ENCODE results near the gene FLOT2.
"Not testable (repeated sequence)": the region's sequence is repeated elsewhere in the genome, so short reads cannot be mapped to it uniquely, and the experiment has no call there.

FLOT2 gene

DNA sequence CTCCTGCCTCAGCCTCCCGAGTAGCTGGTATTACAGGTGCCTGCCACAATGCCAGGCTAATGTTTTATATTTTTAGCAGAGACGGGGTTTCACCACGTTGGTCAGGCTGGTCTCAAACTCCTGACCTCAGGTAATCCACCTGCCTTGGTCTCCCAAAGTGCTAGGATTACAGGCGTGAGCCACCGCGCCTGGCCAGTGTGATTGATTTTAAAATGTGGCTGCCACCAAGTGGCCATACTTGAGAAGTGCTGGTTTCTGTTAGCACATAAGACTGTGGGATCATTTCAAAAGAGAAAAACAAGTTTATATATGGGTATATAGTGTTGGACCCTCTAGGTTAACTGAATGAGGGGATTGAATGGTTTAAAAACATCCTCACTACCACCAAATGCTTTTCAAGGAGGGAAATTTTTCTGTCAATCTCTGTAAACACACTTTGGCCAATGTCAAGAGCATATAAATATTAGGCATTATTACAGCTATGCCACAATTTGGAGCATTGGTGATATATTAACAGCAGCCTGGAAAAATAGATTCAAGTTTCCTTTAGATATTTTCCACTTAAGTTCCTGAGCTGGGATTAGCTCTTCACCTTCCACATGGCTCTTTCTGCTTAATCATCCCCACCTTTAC is 18.9 kb upstream of the FLOT2 start:
- DNase-seq (ENCODE audit: low read depth in 2 of 2) = no peak

DNA sequence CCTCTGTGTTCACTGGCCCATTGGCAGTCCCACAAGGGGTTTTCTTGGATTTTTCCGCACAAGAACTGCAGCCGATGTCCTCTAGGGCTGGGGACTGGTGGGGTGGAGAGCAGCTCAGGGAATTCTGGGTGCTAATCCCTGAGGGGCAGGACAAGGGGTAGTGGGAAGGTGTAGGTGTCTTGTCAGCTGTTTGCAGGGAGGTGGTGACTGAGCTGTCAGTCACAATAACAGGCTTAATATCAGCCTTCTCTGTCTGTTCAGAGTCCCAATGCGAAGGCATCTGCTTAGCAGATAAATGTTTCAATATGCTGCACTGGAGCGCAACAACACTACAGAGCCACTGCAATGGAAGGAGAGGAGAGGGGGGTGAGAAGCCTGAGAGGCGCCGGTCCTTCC is 15.4 kb upstream of the FLOT2 start:
- DNase-seq (ENCODE audit: low read depth in 2 of 2) = no peak

GRCh38 chr17:28912281-28912937 is 14.9 kb upstream of the FLOT2 start:
- DNase-seq (ENCODE audit: low read depth in 2 of 2) = no peak

GRCh38 chr17:28911411-28912045 is 14.0 kb upstream of the FLOT2 start:
- no peak for DNase-seq (ENCODE audit: low read depth in 2 of 2)

DNA sequence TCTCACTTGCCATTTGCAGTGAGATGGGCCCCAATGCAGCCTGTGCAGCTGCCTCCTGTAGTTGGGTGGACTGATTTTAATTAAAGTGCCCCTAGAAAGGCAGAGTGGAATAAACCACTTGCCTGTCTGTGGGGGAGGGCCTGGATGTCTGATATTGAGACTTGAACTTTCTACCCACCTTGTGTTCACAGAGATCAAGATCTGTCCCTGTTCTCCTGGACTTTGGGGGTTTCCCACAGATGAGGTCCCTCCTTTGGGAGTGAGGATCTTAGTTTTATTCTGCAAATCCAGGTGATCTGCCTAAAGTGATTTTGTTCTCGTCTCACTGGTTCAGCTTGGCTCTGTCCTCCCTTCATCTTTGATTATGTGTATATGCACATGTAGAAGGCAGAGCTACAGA is 13.0 kb upstream of the FLOT2 start:
- DNase-seq (ENCODE audit: low read depth in 2 of 2) = no peak

DNA sequence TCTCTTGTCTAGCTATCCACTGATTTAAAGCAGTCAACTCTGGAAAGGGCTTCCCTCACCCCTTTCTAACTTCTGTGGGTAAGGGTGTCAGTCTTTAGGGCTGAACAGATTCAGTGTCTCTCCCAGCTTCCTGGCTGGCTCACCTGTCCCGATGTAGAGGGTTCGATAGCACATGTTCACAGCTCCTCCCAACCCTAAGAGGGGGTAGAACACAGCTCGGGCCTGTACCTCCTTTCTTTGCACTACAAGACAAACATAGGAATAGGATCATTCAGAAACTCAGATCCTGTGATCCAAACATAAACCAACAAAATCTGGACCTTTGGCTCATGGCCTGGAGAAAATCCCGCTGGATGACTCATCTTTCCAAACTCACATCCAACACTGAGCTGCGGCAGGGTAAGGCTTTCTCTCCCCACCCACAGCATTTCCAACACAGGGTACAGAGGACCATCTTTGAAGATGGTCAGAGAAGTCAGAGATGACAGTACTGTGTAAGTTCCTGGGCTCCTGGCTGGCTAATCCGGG is 11.2 kb upstream of the FLOT2 start:
- no peak for DNase-seq (ENCODE audit: low read depth in 2 of 2)

DNA sequence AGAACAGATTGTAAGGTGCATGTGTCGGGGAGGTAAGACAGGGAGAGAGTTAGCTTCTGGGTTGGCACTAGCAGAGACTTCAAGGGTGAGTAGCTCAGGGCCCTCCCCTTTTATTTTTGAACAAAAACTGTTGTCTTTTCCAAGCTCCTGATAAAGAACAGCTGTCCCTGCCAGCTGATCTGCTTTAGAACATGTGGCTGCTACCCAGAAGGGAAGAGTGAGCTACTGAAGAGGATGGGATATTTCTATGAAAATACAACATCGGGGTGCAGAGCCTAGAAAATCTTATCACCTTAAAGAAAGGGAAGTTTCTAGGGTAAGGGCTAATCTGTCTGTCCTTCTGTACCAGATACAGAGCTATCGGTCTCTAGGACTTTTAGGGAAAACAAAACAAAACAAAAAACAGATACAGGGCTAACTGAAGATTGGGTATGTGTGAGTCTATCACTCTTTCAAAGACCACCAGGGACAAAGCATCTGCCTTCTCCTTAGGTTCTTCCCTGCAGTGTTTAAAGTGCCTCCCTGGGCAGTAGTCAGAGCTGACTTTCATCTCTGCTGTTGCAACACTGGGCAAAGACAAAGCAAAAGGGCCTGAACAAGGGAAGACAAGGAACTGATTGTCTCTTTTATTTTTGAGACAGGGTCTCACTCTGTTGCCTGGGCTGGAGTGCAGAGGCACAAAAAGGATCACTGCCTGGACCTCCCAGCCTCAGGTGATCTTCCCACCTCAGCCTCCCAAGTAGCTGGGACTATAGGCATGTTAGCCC is 10.4 kb upstream of the FLOT2 start:
- no peak for DNase-seq (ENCODE audit: low read depth in 2 of 2)

DNA sequence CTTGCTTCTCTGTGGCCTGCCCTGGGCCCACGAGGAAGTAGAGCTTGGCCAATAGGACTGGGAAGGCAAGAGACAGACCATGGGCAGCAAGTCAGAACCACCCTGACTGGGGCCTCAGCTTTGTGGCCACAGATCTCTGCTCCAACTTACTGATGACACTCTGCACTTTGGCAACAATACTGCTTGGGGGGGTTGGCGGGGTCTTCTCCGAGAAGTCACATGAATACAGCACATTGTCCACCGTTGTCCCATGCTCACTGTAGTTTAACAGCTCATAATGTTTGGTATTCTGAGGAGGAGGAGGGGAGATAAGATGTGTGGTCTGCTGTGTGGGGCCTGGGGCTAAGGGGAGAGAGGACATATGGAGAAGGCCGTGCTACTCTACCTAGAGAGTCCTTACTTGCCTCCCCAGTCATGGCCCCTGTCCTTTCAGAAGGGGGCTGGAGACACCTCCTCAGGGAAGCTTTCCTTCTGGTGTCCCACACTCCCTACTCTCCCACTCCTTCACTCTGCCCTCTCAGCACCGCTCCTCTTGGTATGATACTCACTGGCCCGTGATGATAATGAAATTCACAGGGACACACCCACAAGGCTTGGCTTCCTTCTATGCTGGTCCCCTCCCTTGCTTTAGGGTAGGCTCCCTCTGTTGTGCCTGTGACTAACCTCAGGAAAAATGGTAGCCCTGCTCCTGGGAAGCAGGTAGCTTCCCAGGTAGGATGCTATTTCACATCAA is 9.3 kb upstream of the FLOT2 start:
- DNase-seq (ENCODE audit: low read depth in 2 of 2) = no peak

GRCh38 chr17:28906276-28906675 is 8.7 kb upstream of the FLOT2 start:
- DNase-seq (ENCODE audit: low read depth in 2 of 2) = no peak

DNA sequence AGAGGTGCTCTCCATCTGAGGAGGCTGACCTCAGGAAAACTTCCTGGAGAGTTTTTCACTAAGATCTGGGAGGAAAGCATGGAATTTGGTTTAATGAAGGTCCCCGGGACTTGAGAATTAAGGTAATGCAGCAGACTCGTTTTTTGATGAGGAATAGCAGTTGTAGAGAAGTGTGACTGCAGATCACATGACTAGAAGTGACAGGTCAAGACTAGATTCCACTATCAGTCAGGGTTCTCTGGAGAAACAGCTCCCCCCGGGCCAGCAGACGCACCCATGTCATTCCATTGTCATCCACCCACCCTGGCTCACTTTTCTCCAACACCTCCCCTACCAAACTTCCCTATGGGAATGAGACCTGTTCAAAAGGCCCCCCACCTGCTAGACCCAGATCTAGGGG is 7.3 kb upstream of the FLOT2 start:
- DNase-seq (ENCODE audit: low read depth in 2 of 2) = no peak

DNA sequence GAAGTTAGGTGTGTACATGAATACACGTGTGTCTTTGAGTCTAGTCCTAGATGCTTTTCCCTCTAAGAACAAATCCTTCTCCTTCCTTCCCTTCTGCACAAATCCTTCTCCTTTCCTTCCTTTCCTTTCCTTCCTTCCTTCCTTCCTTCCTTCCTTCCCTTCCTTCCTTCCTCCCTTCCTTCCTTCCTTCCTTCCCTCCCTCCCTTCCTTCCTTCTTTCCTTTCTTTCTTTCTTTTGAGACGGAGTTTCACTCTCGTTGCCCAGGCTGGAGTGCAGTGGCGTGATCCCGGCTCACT is 6.0 kb upstream of the FLOT2 start:
- not testable (repeated sequence) for DNase-seq (ENCODE audit: low read depth in 2 of 2)

DNA sequence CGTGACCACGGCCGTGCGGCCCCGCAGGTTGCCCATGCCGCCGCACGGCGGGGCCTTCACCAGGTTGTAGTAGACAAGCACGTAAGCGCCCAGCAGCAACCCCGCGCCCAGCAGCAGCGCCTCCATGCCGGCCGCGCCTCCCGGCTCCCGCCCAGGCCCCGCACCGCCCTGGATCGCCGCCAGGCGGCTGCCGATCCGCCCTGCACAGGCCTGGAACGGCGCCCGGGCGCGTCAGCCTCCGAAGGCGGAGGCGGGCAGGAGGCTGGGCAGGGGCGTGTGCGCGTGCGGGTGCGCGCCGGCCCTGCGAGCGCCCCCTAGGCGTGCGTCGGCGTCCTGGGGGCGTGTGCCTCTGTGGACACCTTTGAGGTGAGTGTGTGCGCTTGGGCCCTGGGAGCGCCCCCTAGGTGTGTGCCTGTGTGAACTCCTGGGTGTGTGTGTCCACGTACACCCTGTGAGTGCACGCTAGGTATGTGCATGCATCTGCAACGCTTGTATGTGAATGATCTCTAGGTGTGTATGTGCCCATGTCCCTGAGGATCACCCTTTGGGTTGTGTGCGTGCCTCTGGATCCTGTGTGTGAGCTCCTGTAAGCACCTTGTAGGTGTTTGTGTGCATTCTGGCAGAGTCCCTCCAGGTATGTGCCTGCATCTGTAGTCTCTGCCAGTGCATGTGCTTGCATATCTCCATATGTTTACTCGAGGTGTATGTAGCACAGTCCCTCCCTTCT is 5.4 kb upstream of the FLOT2 start, which contains the start of gene DHRS13:
DHRS13 (minus strand) TSS at position 261 of the 727 bp plus-strand sequence; CDS start at position 126, 135 bp downstream.
- DNase-seq (ENCODE audit: low read depth in 2 of 2) = peak; percentile 84

DNA sequence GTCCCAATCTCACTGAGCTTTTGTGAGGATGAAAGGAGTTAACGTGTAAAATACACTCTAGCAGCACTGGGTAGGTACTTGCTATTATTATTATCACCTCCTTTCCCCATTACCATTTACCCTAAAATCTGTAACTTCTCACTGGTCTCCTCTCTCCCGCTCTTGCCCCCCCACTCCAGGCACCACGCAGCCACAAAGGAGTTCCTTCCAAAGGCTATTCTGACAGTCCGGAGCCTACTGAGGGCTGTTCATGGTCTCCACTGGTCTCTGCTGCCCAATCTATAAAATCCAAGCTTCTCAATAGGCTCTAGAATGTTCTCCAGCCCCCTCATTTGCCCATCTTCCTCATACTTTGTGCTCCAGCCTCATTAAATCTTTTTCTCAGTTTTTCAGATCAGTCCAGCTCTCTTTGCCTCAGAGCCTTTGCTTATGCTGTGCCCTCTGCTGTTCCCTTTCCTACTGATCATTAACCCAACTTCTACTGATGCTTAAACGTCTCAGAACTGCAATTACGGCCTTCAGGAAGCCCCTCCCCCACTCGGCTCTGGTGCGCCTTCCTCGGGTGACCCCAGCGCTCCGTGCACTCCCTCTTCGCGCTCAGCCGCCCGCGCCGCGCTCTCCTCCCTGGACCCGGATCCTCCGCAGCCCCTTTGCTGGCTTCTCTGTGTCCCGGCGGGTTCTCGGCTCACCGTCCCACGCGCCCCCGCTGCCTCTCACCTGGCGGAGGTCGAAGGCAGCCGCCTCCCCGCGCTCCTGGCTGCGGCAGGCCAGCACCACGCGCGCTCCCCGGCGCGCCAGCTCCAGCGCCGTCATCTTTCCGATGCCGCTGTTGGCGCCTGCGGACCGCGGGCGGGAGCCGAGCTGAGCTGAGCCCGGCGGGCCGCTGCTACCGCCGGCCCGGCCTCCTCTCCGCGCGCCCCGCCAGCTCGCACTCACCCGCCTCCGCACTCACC is 4.6 kb upstream of the FLOT2 start:
- DNase-seq (ENCODE audit: low read depth in 2 of 2) = peak in 1 of 2 donors; percentile 18

- no peak for DNase-seq (ENCODE audit: low read depth in 2 of 2)
Observed at GRCh38 chr17:28900986-28901726, 3.6 kb upstream of the FLOT2 start.

GRCh38 chr17:28899212-28899815 is 1.8 kb upstream of the FLOT2 start:
- no peak for DNase-seq (ENCODE audit: low read depth in 2 of 2)

DNA sequence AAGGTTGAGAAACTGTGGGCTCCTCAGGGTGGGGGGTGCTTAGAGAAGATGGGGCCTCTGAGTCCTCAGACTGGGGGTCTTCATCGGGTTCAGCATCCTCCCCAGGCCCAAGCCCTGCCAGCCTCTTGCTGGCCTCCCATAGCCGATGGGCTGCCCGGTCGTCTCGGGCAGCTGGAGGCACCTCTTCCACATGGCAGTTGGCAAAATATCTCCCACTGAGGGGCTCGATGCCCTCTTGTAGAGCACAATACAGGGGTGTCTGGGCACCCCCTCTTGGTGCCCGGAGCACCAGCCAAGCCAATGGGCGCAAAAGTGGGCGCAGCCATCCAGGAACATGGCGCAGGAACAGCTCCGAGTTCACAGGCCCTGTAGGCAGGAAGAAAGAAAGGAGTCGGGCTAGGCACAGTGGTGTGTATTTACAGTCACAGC is 1.0 kb upstream of the FLOT2 start:
- DNase-seq (ENCODE audit: low read depth in 2 of 2) = no peak

GRCh38 chr17:28897769-28898526 is 415 bp upstream of the FLOT2 start:
- peak in 1 of 2 donors; percentile 6 for DNase-seq (ENCODE audit: low read depth in 2 of 2)

- DNase-seq (ENCODE audit: low read depth in 2 of 2) = no peak
Observed at GRCh38 chr17:28896491-28896883, 1.0 kb downstream of the FLOT2 start.
